ENCODE results near the gene XPC.

GRCh38 chr3:14169871-14170270 lies 8.5 kb downstream of the XPC start:
- TF ChIP-seq CTCF (conservative IDR thresholded peaks at IDR 0.05; ENCODE audit: low read depth, low read length) (no peak), EZH2 (IDR thresholded peaks at IDR 0.05; ENCODE audit: borderline replicate concordance, low read depth, low read length, poor library complexity, severe bottlenecking) (no peak)
